ENCODE measurements around the gene PLD2.
"Not testable (repeated sequence)": the region's sequence is repeated elsewhere in the genome, so short reads cannot be mapped to it uniquely, and the experiment has no call there.

PLD2 gene

GRCh38 chr17:4858068-4858881, 51.3 kb downstream of the PLD2 start:
- DNase-seq, result no peak

- no peak for DNase-seq
These were observed 51.9 kb downstream of the PLD2 start for GRCh38 chr17:4858882-4859260.

GRCh38 chr17:4859816-4860625, 53.1 kb downstream of the PLD2 start:
- no peak for DNase-seq

GRCh38 chr17:4860651-4861050, 53.7 kb downstream of the PLD2 start:
- no peak for DNase-seq

GRCh38 chr17:4861052-4861451, 54.1 kb downstream of the PLD2 start:
- DNase-seq, result no peak

GRCh38 chr17:4862720-4863119, 55.8 kb downstream of the PLD2 start:
- DNase-seq, result no peak

GRCh38 chr17:4863321-4863720, 56.4 kb downstream of the PLD2 start:
- no peak for DNase-seq

GRCh38 chr17:4867535-4867934, 60.6 kb downstream of the PLD2 start:
- DNase-seq, result not testable (repeated sequence)

- DNase-seq, result not testable (repeated sequence)
These were observed 62.4 kb downstream of the PLD2 start for GRCh38 chr17:4869058-4869998.

- no peak for DNase-seq
These were observed 63.9 kb downstream of the PLD2 start for GRCh38 chr17:4870855-4871254.

GRCh38 chr17:4872786-4873185, 65.8 kb downstream of the PLD2 start:
- DNase-seq, result no peak
